OCI-LY7 (cell line): ENCODE results near the gene CELF1. TPM values are rescaled to one million over a fixed set of nuclear protein-coding genes. Genes with fewer than 3 reads are reported as not detected.

Experiments
- Bru-seq: library from RNA; stranded (reverse); fragments of 400-500 nt; gene quantifications from one replicate; lab custom pipeline; 2021; lab: Mats Ljungman, UMichigan
- BruChase-seq, 2 experiments: library from RNA; stranded (reverse); fragments of 400-500 nt; gene quantifications; one replicate each; lab custom pipeline; 2021; lab: Mats Ljungman, UMichigan
- BruUV-seq: library from RNA; stranded (reverse); fragments of 400-500 nt; replicated peaks from 2 replicates; lab custom pipeline; 2021; lab: Mats Ljungman, UMichigan
- CTCF ChIA-PET: fragments of 300-600 bp; sonication (Branson Sonifier 250); formaldehyde crosslinking; loops from one replicate; lab custom pipeline; 2022; ENCODE audit warnings: antibody characterized with exemption; ENCODE audit not compliant: unreplicated experiment; lab: Charles Lee
- POLR2A ChIA-PET: fragments of 300-600 bp; sonication (Branson Sonifier 250); formaldehyde crosslinking; loops from one replicate; lab custom pipeline; 2022; ENCODE audit warnings: antibody characterized with exemption; lab: Charles Lee
- DNase-seq: peaks from one replicate; pipeline ENCODE4 v3.0.0-alpha.2; 2015; ENCODE audit warnings: low spot score
- H2AFZ ChIP-seq: fragments of 200-600 bp; sonication (generic), shearing (Covaris generic); 2 replicates; pipeline ENCODE4 v1.6.1; 2014; ENCODE audit warnings: mild to moderate bottlenecking, antibody characterized with exemption, low read length, moderate library complexity
- H3K27ac ChIP-seq: fragments of 200-600 bp; sonication (generic); 2 replicates; pipeline ENCODE4 v1.5.1; 2014; ENCODE audit warnings: mixed run types, low read depth, mild to moderate bottlenecking, moderate library complexity, low read length, inconsistent platforms; ENCODE audit not compliant: poor library complexity, severe bottlenecking
- H3K36me3 ChIP-seq: fragments of 200-600 bp; sonication (generic); 2 replicates; pipeline ENCODE4 v1.6.1; 2014; ENCODE audit warnings: mild to moderate bottlenecking, antibody characterized with exemption, low read length, moderate library complexity, mixed read lengths; ENCODE audit not compliant: insufficient read depth
- H3K4me1 ChIP-seq: fragments of 200-600 bp; sonication (generic); 2 replicates; pipeline ENCODE4 v1.5.1; 2014; ENCODE audit warnings: mild to moderate bottlenecking, low read length; ENCODE audit not compliant: insufficient read depth, poor library complexity, severe bottlenecking
- H3K4me2 ChIP-seq: fragments of 200-600 bp; sonication (generic); 2 replicates; pipeline ENCODE4 v1.6.1; 2014; ENCODE audit warnings: mild to moderate bottlenecking, low read length
- H3K4me3 ChIP-seq: fragments of 200-600 bp; sonication (generic); 2 replicates; pipeline ENCODE4 v1.5.1; 2014; ENCODE audit warnings: mild to moderate bottlenecking, low read depth, low read length; ENCODE audit not compliant: poor library complexity, severe bottlenecking
- H3K79me2 ChIP-seq: fragments of 200-600 bp; sonication (generic); 2 replicates; pipeline ENCODE4 v1.6.1; 2016; ENCODE audit warnings: low read depth, mild to moderate bottlenecking, low read length, moderate library complexity, mixed read lengths; ENCODE audit not compliant: insufficient read depth
- H3K9me2 ChIP-seq: fragments of 200-600 bp; sonication (generic); 2 replicates; pipeline ENCODE4 v1.6.1; 2016; ENCODE audit warnings: mild to moderate bottlenecking, low read length, mixed read lengths; ENCODE audit not compliant: insufficient read depth
- H3K9me3 ChIP-seq: fragments of 200-600 bp; sonication (generic); 2 replicates; pipeline ENCODE4 v1.6.1; 2014; ENCODE audit warnings: mild to moderate bottlenecking, mixed run types, low read length, mixed read lengths
- H4K20me1 ChIP-seq: fragments of 200-600 bp; sonication (generic); 2 replicates; pipeline ENCODE4 v1.6.1; 2014; ENCODE audit warnings: mild to moderate bottlenecking, antibody characterized with exemption, low read length, moderate library complexity, mixed read lengths; ENCODE audit not compliant: insufficient read depth
- EZH2phosphoT487 ChIP-seq: fragments of 200-600 bp; sonication (generic); IDR thresholded peaks from 2 replicates; pipeline ENCODE4 v1.6.1; 2018; ENCODE audit warnings: low read depth, borderline replicate concordance, mild to moderate bottlenecking, mixed run types, antibody characterized with exemption, low read length, moderate library complexity, mixed read lengths
- intact Hi-C: fragments of 100-400 bp; cut with micrococcal nuclease; formaldehyde crosslinking; loops from one replicate; pipeline ENCODE4 v1.10.0; 2022; ENCODE audit not compliant: unreplicated experiment
- long read RNA-seq: library from polyadenylated mRNA; stranded (forward); transcript quantifications from one replicate; pipeline ENCODE4 v2.0.0, GENCODE V29; 2022
- total RNA-seq, 2 experiments: library from RNA; depleted of rRNA in 1 of 2; stranded (reverse); fragments of >200 nt in 1 of 2; shearing (Covaris generic) in 1 of 2; gene quantifications; 2 replicates each; pipeline ENCODE4 v1.2.3, GENCODE V29; 2014 to 2022
- TF ChIP-seq, protein P1 (sequence below): fragments of 200-600 bp; sonication (generic); conservative IDR thresholded peaks from 2 replicates; pipeline ENCODE4 v1.5.1; 2014; ENCODE audit warnings: mild to moderate bottlenecking, antibody characterized with exemption, low read length, moderate library complexity, mixed read lengths

CELF1 gene
- total RNA-seq (2014; rRNA removed; shearing (Covaris generic)) = 82.1 and 87.4 TPM in 2 replicates
- 143 and 149 TPM in 2 replicates for total RNA-seq (2022)
- percentile 93 among the genes with signal in this experiment for Bru-seq, nascent RNA
- BruChase-seq, experiment 1, labeled RNA remaining after a 6-hour chase = percentile 95 among the genes with signal in this experiment
- percentile 95 among the genes with signal in this experiment for BruChase-seq, experiment 2, labeled RNA remaining after a 2-hour chase
- long read RNA-seq, partial matches to known transcripts = 32 of 116 reads
- long read RNA-seq, other reads (novel, unspliced or antisense) = 83 of 116 reads

DNA sequence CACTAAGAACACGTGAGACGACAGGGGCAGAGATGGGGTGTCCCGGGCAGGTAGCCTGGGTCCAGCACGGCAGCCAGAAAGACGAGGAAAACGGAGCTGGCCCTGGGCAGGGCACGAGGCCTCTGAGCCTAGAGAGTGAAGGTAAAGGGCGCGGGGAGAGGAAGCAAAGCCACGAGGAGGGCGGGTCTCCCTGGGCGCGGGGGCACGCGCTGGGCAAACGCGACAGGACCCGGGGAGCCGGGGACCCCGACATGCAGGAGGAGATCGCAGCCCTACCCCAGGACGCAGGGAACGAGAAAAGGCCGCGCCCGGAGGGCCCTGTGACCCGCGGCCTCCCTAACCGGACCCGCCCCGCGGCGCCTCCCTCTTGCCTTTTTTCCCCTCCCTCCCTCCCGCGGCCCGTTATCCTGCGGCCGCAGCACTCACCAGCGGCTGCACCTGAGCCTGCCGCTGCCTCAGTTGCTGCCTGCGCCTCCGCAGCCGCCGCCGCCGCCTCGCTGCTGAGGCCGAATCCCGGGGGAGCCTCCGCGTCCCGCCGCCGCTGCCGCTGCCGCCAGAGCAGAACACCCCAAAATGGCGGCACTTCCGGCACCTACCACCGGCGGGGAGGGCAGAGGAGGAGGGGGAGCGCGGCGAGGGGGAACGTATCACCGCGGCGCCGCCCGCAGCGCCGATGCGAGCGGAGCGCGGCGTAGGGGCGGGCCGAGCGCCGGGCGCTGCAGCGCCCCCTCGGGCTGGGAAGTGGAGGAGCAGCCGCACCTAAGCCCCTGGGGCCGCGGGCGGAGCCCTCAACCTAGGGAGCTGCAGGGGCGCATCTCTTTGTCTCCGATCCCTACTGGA is at the start of gene CELF1:
Gene CELF1 (minus strand): TSS at position 567 of the 840 bp plus-strand sequence. CDS start 53,609 bp downstream, outside the sequence.
- intact Hi-C loops = loop anchor here (1.0 to 2.0 kb wide), 2 partner anchors 27 to 300 kb away; partner anchors contain the start of gene NDUFS3
- CTCF ChIA-PET = interaction anchor here (0.5 to 0.6 kb wide), 3 partner anchors 18 to 67 kb away, joined by 3 to 4 read pairs (median 3); no protein-coding TSS in a partner anchor
- POLR2A ChIA-PET = interaction anchor here (0.5 to 2.5 kb wide), 10 partner anchors 12 to 302 kb away, joined by 3 to 13 read pairs (median 4); no protein-coding TSS in a partner anchor
- H2AFZ ChIP-seq = peak within 1 kb of the TSS; percentile 90
- H3K79me2 ChIP-seq = peaks cover 51% of the 10 kb centered on the region
- peak within 1 kb of the TSS; percentile 89 for H3K4me3 ChIP-seq
- TF ChIP-seq, protein P1, sequence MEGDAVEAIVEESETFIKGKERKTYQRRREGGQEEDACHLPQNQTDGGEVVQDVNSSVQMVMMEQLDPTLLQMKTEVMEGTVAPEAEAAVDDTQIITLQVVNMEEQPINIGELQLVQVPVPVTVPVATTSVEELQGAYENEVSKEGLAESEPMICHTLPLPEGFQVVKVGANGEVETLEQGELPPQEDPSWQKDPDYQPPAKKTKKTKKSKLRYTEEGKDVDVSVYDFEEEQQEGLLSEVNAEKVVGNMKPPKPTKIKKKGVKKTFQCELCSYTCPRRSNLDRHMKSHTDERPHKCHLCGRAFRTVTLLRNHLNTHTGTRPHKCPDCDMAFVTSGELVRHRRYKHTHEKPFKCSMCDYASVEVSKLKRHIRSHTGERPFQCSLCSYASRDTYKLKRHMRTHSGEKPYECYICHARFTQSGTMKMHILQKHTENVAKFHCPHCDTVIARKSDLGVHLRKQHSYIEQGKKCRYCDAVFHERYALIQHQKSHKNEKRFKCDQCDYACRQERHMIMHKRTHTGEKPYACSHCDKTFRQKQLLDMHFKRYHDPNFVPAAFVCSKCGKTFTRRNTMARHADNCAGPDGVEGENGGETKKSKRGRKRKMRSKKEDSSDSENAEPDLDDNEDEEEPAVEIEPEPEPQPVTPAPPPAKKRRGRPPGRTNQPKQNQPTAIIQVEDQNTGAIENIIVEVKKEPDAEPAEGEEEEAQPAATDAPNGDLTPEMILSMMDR = peak; percentile 88
- no peak for TF ChIP-seq EZH2phosphoT487
- BruUV-seq = no TSS peak
- peak within 1 kb of the TSS; percentile 86 for H3K4me2 ChIP-seq
- H3K27ac ChIP-seq = peak within 1 kb of the TSS; percentile 65
- peaks cover 29% of the 10 kb centered on the region for H3K4me1 ChIP-seq
- peak; percentile 96 for DNase-seq
- H3K9me2 ChIP-seq = no peaks in the 10 kb centered on the region
- peaks cover 22% of the 10 kb centered on the region; the same call in 1 of the 2 replicates for H4K20me1 ChIP-seq
- no peaks in the 10 kb centered on the region for H3K9me3 ChIP-seq
- peaks cover 40% of the 10 kb centered on the region for H3K36me3 ChIP-seq

DNA sequence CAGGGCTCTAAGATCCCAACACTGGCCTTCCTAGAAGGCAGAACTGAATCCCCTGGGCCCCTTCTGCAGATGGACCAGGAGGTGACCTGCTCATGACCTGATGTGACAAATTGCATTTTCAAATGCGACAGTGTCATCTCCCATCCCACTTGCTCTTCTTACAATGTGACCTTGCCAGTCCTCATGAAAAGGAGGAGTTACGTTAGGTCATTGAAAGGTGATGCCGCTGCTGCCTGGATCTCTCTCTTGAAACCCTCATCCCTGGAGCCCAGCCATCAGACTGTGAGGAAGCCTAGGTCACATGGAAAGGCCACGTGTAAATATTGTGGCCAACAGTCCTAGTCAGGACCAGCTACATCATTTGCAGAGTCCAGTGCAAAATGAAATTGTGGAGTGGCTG is 47.0 kb upstream of the CELF1 start:
- H3K4me1 ChIP-seq = no peaks in the 10 kb centered on the region
- intact Hi-C loops = no loop called here
- BruUV-seq = no TSS peak
- H3K79me2 ChIP-seq = no peaks in the 10 kb centered on the region
- no peaks in the 10 kb centered on the region for H4K20me1 ChIP-seq
- H3K27ac ChIP-seq = no peak overlapping the region
- no peaks in the 10 kb centered on the region for H3K9me2 ChIP-seq
- ChIA-PET POLR2A (interaction anchor here (0.7 kb wide), 2 partner anchors 108 to 221 kb away, joined by 3 to 4 read pairs; no protein-coding TSS in a partner anchor), CTCF (no interaction called here)
- H3K36me3 ChIP-seq = no peaks in the 10 kb centered on the region
- H3K4me2 ChIP-seq = no peak overlapping the region
- TF ChIP-seq EZH2phosphoT487 = no peak
- TF ChIP-seq, protein P1 = no peak
- H3K4me3 ChIP-seq = no peak overlapping the region
- no peak for DNase-seq
- H3K9me3 ChIP-seq = no peaks in the 10 kb centered on the region
- no peak overlapping the region for H2AFZ ChIP-seq
